GM19099 (cell line): ENCODE measurements around the gene TMEM254.

Source experiments
- POLR2A ChIP-seq: IDR thresholded peaks from 3 replicates; pipeline ENCODE4 v1.6.1; 2011; ENCODE audit warnings: low read depth; ENCODE audit not compliant: insufficient read length; ENCODE audit errors: extremely low read depth

The TMEM254 gene, protein sequence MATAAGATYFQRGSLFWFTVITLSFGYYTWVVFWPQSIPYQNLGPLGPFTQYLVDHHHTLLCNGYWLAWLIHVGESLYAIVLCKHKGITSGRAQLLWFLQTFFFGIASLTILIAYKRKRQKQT

GRCh38 chr10:80078448-80079311 is at the start of gene TMEM254:
Gene TMEM254, plus strand, starts transcription at chr10:80078665. Its CDS starts 35 bp downstream, at chr10:80078700.
- TF ChIP-seq POLR2A: peak; percentile 58

GRCh38 chr10:80032503-80032902 is 46.0 kb upstream of the TMEM254 start:
- TF ChIP-seq POLR2A: no peak

- TF ChIP-seq POLR2A: no peak
Measured at GRCh38 chr10:80041162-80041561, 37.3 kb upstream of the TMEM254 start.

GRCh38 chr10:80046629-80047441 is 31.6 kb upstream of the TMEM254 start:
- no peak for TF ChIP-seq POLR2A

GRCh38 chr10:80050752-80051151 is 27.7 kb upstream of the TMEM254 start:
- no peak for TF ChIP-seq POLR2A

- no peak for TF ChIP-seq POLR2A
Measured at GRCh38 chr10:80051993-80052392, 26.5 kb upstream of the TMEM254 start.

- TF ChIP-seq POLR2A: no peak
Measured at GRCh38 chr10:80055760-80056159, 22.7 kb upstream of the TMEM254 start.

- TF ChIP-seq POLR2A: no peak
Measured at GRCh38 chr10:80057171-80057570, 21.3 kb upstream of the TMEM254 start.

DNA sequence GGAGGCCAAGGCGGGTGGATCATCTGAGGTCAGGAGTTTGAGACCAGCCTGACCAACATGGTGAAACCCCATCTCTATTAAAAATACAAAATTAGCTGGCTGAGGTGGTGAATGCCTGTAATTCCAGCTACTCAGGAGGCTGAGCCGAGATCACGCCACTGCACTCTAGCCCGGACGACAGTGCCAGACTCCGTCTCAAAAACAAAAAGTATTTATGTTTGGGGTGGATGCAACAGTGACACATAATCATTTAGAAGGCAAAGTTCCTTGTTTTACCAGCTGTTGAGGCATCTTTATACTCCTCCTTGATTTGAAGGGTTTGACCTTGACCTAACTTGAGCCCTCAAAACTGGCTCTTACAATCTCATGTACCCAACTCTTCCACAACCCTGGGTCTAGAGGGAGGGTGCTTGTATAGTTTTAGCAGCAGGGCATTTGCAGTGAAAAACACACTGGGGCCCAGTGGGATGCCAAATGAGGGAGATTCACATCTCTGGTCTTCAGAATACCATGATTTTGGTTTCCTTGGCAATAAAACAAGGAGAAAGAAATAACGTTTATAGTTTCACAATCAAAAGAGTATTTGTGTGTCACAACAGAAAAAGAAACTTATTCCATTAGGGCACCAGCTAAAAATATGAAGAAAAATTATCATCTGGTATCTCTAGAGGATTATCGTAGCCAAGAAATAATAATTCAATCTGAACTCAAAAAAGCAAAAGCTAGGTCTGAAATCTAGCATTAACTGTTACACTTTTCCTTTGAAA is 14.2 kb upstream of the TMEM254 start:
- no peak for TF ChIP-seq POLR2A

- no peak for TF ChIP-seq POLR2A
Measured at GRCh38 chr10:80066809-80067208, 11.7 kb upstream of the TMEM254 start.

DNA sequence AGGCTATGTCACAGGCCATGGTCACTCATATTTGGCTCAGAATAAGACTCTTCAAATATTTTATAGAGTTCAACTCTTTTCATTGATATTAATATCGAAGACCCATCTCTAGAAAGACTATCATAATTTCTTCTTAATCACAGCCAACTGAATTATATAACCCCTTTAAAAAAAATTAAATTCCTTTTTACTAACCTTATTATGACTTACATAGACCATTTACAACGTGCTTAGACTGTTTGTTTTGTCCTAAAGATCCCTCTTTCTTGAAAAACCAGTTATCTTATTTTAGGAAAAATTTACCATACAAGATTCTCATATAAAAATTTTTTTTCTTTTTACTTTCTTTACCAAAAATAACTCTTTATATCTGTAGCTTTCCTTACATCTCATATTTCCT is 10.2 kb upstream of the TMEM254 start:
- TF ChIP-seq POLR2A: no peak

DNA sequence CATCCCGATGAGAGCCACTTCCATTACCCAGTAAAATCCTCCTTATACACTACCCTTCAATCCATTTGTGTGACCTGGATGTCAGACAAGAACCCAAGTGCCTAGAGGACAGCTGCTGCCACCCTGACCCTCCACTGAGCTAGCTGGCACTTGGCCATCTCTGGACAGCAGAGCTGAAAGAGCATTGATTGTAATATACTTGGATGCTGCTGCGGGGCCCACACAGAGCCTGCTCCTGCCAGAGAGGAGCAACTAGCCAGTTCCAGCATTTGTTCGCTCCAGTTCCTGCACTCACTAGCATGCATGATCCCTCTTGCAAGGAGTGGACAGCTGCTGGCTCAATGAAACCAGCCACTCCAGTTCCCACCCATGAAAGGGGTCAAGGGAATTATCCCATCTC is 8.4 kb upstream of the TMEM254 start:
- no peak for TF ChIP-seq POLR2A

DNA sequence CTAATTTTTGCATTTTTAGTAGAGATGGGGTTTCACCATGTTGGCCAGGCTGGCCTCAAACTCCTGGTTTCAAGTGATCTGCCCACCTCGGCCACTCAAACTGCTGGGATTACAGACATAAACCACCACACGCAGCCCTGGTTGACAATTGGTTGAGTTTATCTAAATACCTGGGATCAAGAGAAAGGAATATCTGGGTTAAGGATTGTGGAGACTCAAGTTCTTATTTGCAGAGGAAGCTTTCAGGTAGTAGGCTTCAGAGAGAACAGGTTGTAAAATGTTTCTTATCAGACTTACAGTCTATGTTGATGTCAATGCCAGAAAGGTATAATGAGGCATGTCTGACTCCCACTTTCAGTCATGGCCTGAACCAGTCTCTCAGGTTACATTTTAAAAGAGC is 5.9 kb upstream of the TMEM254 start:
- TF ChIP-seq POLR2A: no peak

- TF ChIP-seq POLR2A: no peak
Measured at GRCh38 chr10:80075781-80076180, 2.7 kb upstream of the TMEM254 start.

GRCh38 chr10:80077869-80078447 is 507 bp upstream of the TMEM254 start:
- TF ChIP-seq POLR2A: no peak

GRCh38 chr10:80079312-80079719 is 851 bp downstream of the TMEM254 start:
- no peak for TF ChIP-seq POLR2A
